HTR-8/SVneo (cell line): ENCODE measurements around the gene SIM2.
A peak's percentile ranks its signal among the peaks of the same experiment; 100 is the strongest.

ENCODE experiments used
- DNase-seq: peaks from one replicate; pipeline ENCODE4 v3.0.0; 2011; ENCODE audit warnings: low spot score, mixed read lengths; ENCODE audit not compliant: insufficient read length
- FAIRE-seq: peaks from 2 replicates; lab custom pipeline; 2011; peaks lifted over from hg19 to GRCh38; lab: Jason Lieb, UNC

SIM2 gene

GRCh38 chr21:36732761-36733160 is 33.8 kb downstream of the SIM2 start:
- FAIRE-seq (no peak), DNase-seq (no peak)

GRCh38 chr21:36733857-36734256 is 34.9 kb downstream of the SIM2 start:
- no peak for DNase-seq

GRCh38 chr21:36734367-36735200 is 35.7 kb downstream of the SIM2 start:
- FAIRE-seq (no peak), DNase-seq (no peak)

More at GRCh38 chr21:36733857-36734256, 34.9 kb downstream of the SIM2 start:
- no peak for FAIRE-seq

GRCh38 chr21:36735201-36735515 is 36.2 kb downstream of the SIM2 start:
- no peak for DNase-seq
- FAIRE-seq: no peak

- DNase-seq: no peak
These were observed 36.9 kb downstream of the SIM2 start for GRCh38 chr21:36735724-36736320.

GRCh38 chr21:36738489-36739126 is 39.7 kb downstream of the SIM2 start:
- FAIRE-seq (no peak), DNase-seq (no peak)

More at GRCh38 chr21:36735724-36736320, 36.9 kb downstream of the SIM2 start:
- FAIRE-seq: no peak

GRCh38 chr21:36741506-36741905 is 42.6 kb downstream of the SIM2 start:
- FAIRE-seq (no peak), DNase-seq (no peak)

- DNase-seq: no peak
- FAIRE-seq: no peak
These were observed 44.1 kb downstream of the SIM2 start for GRCh38 chr21:36743008-36743407.

GRCh38 chr21:36743446-36743845 is 44.5 kb downstream of the SIM2 start:
- DNase-seq: no peak
- FAIRE-seq: no peak

GRCh38 chr21:36744190-36744559 is 45.3 kb downstream of the SIM2 start:
- FAIRE-seq: no peak
- no peak for DNase-seq

GRCh38 chr21:36744560-36745231 is 45.8 kb downstream of the SIM2 start:
- no peak for FAIRE-seq

GRCh38 chr21:36745459-36745858 is 46.5 kb downstream of the SIM2 start:
- FAIRE-seq: peak; percentile 9
- no peak for DNase-seq

More at GRCh38 chr21:36744560-36745231, 45.8 kb downstream of the SIM2 start:
- no peak for DNase-seq

- DNase-seq: peak; percentile 26
These were observed 48.3 kb downstream of the SIM2 start for GRCh38 chr21:36747041-36747814.

GRCh38 chr21:36747815-36748383 is 49.0 kb downstream of the SIM2 start:
- DNase-seq (peak; percentile 70), FAIRE-seq (peak; percentile 20)

More at GRCh38 chr21:36747041-36747814, 48.3 kb downstream of the SIM2 start:
- no peak for FAIRE-seq

GRCh38 chr21:36749935-36750575 is 51.1 kb downstream of the SIM2 start:
- FAIRE-seq (no peak), DNase-seq (no peak)

GRCh38 chr21:36750576-36750959 is 51.7 kb downstream of the SIM2 start:
- no peak for DNase-seq
- FAIRE-seq: no peak

GRCh38 chr21:36751383-36751782 is 52.5 kb downstream of the SIM2 start:
- FAIRE-seq (no peak), DNase-seq (no peak)

GRCh38 chr21:36753556-36753955 is 54.6 kb downstream of the SIM2 start:
- DNase-seq: no peak
- FAIRE-seq: no peak

GRCh38 chr21:36754241-36754898 is 55.5 kb downstream of the SIM2 start:
- no peak for FAIRE-seq
- no peak for DNase-seq
